ENCODE data around the gene LTB4R.

GRCh38 chr14:24337824-24338175, 26.5 kb downstream of the LTB4R start:
- TF ChIP-seq POLR2AphosphoS5 (IDR thresholded peaks at IDR 0.05; ENCODE audit: low read depth, low read length): no peak
- TF ChIP-seq SPI1 (IDR thresholded peaks at IDR 0.05; ENCODE audit: low read depth, low read length): no peak
- no peak for TF ChIP-seq POLR2A (IDR thresholded peaks at IDR 0.05; ENCODE audit: low read depth, low read length)
- TF ChIP-seq PAX5 (IDR thresholded peaks at IDR 0.05; ENCODE audit: insufficient read depth, low read length, severe bottlenecking): no peak
- no peak for TF ChIP-seq TAF1 (IDR thresholded peaks at IDR 0.05; ENCODE audit: low read depth, low read length)
- no peak for TF ChIP-seq POU2F2 (IDR thresholded peaks at IDR 0.05; ENCODE audit: low read depth, low read length)
